GM21515 (cell line): ENCODE data around the gene GALNT6.

ENCODE experiments used
- ATAC-seq: cut with Tn5 transposase; IDR thresholded peaks from one replicate; pipeline ENCODE4 v1.9.1; 2021; ENCODE audit not compliant: unreplicated experiment

The GALNT6 gene

GRCh38 chr12:51405801-51406207 lies 14.6 kb upstream of the GALNT6 start:
- no peak for ATAC-seq

- ATAC-seq, result no peak
These were observed 13.4 kb upstream of the GALNT6 start for GRCh38 chr12:51404627-51405026.

- no peak for ATAC-seq
These were observed 12.5 kb upstream of the GALNT6 start for GRCh38 chr12:51403681-51404136.

- ATAC-seq, result no peak
These were observed 12.0 kb upstream of the GALNT6 start for GRCh38 chr12:51403159-51403558.

- no peak for ATAC-seq
These were observed 10.7 kb upstream of the GALNT6 start for GRCh38 chr12:51401900-51402299.

- ATAC-seq, result no peak
These were observed 10.3 kb upstream of the GALNT6 start for GRCh38 chr12:51401486-51401885.

- no peak for ATAC-seq
These were observed 9.8 kb upstream of the GALNT6 start for GRCh38 chr12:51401020-51401419.

GRCh38 chr12:51399891-51400290 lies 8.7 kb upstream of the GALNT6 start:
- ATAC-seq, result no peak

- ATAC-seq, result no peak
These were observed 6.5 kb upstream of the GALNT6 start for GRCh38 chr12:51397670-51398069.

- peak; percentile 31 for ATAC-seq
These were observed 4.4 kb upstream of the GALNT6 start for GRCh38 chr12:51395283-51396230.

- ATAC-seq, result no peak
These were observed 2.7 kb upstream of the GALNT6 start for GRCh38 chr12:51393676-51394545.

- ATAC-seq, result peak; percentile 39
These were observed 1.5 kb upstream of the GALNT6 start for GRCh38 chr12:51392556-51393237.

GRCh38 chr12:51390891-51391282 lies 319 bp downstream of the GALNT6 start:
- peak; percentile 14 for ATAC-seq

- no peak for ATAC-seq
These were observed 749 bp downstream of the GALNT6 start for GRCh38 chr12:51390457-51390856.

- no peak for ATAC-seq
These were observed 1.8 kb downstream of the GALNT6 start for GRCh38 chr12:51389302-51389999.

GRCh38 chr12:51388846-51389245 lies 2.4 kb downstream of the GALNT6 start:
- no peak for ATAC-seq

GRCh38 chr12:51388069-51388799 lies 3.0 kb downstream of the GALNT6 start:
- ATAC-seq, result no peak

- no peak for ATAC-seq
These were observed 4.9 kb downstream of the GALNT6 start for GRCh38 chr12:51386351-51386750.

- no peak for ATAC-seq
These were observed 7.8 kb downstream of the GALNT6 start for GRCh38 chr12:51383269-51383905.
